ENCODE measurements around the gene EFCAB9. TPM values are rescaled to one million over a fixed set of nuclear protein-coding genes. Genes with fewer than 3 reads are reported as not detected.
"Not testable (repeated sequence)": the region's sequence is repeated elsewhere in the genome, so short reads cannot be mapped to it uniquely, and the experiment has no call there.

The EFCAB9 gene
- total RNA-seq, 1 donor from 2014 or later: not detected

DNA sequence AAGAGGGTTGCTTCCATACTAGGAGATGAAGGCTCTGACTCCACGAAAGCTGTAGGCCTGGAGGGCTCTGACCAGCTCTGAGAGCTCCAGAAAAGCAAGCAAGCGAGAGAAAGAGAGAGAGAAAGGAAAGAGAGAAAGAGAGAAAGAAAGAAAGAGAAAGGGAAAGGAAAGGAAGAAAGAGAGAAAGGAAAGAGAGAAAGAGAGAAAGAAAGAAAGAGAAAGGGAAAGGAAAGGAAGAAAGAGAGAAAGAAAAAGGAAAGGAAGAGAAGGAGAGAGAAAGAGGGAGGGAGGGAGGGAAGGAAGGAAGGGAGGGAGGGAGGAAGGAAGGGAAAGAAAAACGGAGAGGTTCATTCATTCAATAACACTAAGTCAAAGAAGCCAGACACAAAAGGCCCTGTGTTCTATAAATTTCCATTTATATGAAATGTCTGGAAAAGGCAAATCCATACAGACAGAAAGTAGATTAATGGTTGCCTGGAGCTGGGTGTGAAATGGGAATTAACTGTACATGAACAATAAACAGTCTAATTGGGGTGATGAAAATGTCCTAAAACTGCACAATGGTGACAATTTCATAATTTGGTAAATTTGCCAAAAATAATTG, 4.2 kb upstream of the EFCAB9 start:
- Histone ChIP-seq H3K27ac (no peak overlapping the region), H3K4me3 (no peak overlapping the region), H3K27me3 (ENCODE audit: low read depth) (no peaks in the 10 kb centered on the region), H3K9me3 (no peaks in the 10 kb centered on the region), H3K4me1 (peaks cover 23% of the 10 kb centered on the region), H3K36me3 (no peaks in the 10 kb centered on the region)
- ATAC-seq (no peak), DNase-seq (no peak)
- intact Hi-C loops (cut with DNase I): no loop called here
- TF ChIP-seq, protein P1, sequence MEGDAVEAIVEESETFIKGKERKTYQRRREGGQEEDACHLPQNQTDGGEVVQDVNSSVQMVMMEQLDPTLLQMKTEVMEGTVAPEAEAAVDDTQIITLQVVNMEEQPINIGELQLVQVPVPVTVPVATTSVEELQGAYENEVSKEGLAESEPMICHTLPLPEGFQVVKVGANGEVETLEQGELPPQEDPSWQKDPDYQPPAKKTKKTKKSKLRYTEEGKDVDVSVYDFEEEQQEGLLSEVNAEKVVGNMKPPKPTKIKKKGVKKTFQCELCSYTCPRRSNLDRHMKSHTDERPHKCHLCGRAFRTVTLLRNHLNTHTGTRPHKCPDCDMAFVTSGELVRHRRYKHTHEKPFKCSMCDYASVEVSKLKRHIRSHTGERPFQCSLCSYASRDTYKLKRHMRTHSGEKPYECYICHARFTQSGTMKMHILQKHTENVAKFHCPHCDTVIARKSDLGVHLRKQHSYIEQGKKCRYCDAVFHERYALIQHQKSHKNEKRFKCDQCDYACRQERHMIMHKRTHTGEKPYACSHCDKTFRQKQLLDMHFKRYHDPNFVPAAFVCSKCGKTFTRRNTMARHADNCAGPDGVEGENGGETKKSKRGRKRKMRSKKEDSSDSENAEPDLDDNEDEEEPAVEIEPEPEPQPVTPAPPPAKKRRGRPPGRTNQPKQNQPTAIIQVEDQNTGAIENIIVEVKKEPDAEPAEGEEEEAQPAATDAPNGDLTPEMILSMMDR (IDR thresholded peaks at IDR 0.05): no peak

DNA sequence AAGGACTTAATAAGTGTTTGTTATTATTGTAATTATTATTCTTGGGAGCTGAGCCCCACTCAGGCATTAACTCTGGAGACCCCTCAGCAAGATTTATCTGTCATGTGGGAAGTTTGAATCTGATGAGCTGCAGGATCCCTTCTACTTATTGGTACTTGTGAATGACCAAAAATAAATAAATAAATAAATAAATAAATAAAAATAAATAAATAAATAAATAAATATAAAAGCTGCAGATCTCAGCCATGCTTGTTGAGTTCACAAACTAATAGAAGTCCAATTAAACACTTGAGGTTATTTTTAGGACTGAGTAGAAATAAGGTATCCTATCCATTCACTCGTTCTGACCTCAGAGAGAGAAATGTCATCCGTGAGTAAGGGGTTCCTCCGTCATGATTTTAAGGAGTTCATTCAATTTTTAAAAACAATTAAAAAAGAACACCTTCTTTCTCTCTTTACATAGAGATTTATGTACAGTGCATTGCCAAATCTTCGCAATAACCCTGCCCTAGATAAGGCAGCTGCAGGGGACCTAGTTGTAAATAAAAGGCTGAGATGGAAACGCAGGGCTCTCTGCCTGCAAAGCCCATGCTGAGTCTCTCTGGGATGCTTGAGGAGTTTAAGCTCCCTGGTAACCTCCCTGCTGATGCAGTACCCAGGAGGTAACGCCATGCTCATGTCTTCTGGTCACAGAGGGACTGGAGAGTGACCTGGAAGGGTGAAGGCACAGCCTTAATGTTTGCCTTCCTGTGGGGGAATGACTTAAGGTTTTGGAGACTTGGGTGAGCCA, 1.2 kb downstream of the EFCAB9 start:
- intact Hi-C loops (cut with DNase I): no loop called here
- TF ChIP-seq, protein P1 (IDR thresholded peaks at IDR 0.05): no peak
- DNase-seq: no peak

GRCh38 chr5:172197775-172198174, 3.8 kb downstream of the EFCAB9 start:
- H3K27ac ChIP-seq; H3K27me3 ChIP-seq (ENCODE audit: low read depth); H3K36me3 ChIP-seq; H3K9me3 ChIP-seq; ATAC-seq; H3K4me1 ChIP-seq; DNase-seq; H3K4me3 ChIP-seq; intact Hi-C loops (cut with DNase I): not testable (repeated sequence)

More for the DNA sequence above, 1.2 kb downstream of the EFCAB9 start:
- H3K36me3 ChIP-seq: no peaks in the 10 kb centered on the region
- ATAC-seq: no peak
- no peak overlapping the region for H3K27ac ChIP-seq
- no peaks in the 10 kb centered on the region for H3K27me3 ChIP-seq (ENCODE audit: low read depth)
- no peaks in the 10 kb centered on the region for H3K9me3 ChIP-seq
- no peaks in the 10 kb centered on the region for H3K4me1 ChIP-seq
- H3K4me3 ChIP-seq: no peak overlapping the region

DNA sequence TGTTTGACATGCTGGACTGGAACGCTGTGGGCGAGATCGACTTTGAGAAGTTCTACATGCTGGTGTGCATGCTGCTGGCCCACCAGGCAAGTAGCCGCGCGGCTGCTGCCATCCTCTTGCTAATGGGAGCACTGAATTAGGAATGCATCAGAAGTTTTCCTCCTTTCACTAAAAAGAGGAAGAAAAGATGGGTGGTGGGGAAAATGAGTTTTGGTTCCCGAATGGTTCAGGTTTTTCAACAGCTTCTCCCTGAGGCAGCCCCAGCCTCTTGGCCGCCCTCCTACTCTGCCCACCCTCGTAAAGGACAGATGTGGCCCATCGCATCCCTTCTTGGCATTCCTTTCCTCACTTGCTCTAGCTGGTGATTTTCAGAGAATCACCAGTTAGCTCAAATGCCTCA, 5.5 kb downstream of the EFCAB9 start:
- DNase-seq: no peak

DNA sequence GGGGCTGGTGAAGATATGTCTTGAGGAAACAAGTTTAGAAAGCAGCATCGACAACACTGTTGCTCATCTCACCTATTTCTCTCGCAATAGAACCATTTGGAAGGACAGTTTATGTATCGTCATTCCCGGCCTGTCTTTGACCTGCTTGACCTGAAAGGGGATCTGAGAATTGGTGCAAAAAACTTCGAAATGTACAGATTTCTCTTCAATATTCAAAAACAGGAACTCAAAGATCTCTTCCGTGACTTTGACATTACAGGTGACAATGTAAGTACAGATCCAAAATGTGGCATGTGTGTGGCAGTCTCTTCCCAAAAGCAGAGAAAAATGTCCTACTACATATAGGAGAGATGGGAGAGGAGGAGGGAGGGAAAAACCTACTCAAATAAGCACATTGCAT, 6.5 kb downstream of the EFCAB9 start:
- Histone ChIP-seq H3K4me1 (no peaks in the 10 kb centered on the region), H3K9me3 (no peaks in the 10 kb centered on the region), H3K27ac (no peak overlapping the region), H3K4me3 (no peak overlapping the region), H3K36me3 (no peaks in the 10 kb centered on the region), H3K27me3 (ENCODE audit: low read depth) (no peaks in the 10 kb centered on the region)
- ATAC-seq: no peak
- no peak for DNase-seq
- intact Hi-C loops (cut with DNase I): no loop called here
- TF ChIP-seq, protein P1 (IDR thresholded peaks at IDR 0.05): no peak

More for the DNA sequence above, 5.5 kb downstream of the EFCAB9 start:
- TF ChIP-seq, protein P1 (IDR thresholded peaks at IDR 0.05): no peak
- H3K9me3 ChIP-seq: no peaks in the 10 kb centered on the region
- H3K36me3 ChIP-seq: no peaks in the 10 kb centered on the region
- no peak overlapping the region for H3K27ac ChIP-seq
- intact Hi-C loops (cut with DNase I): no loop called here
- no peaks in the 10 kb centered on the region for H3K27me3 ChIP-seq (ENCODE audit: low read depth)
- no peak overlapping the region for H3K4me3 ChIP-seq
- no peak for ATAC-seq
- H3K4me1 ChIP-seq: no peaks in the 10 kb centered on the region

DNA sequence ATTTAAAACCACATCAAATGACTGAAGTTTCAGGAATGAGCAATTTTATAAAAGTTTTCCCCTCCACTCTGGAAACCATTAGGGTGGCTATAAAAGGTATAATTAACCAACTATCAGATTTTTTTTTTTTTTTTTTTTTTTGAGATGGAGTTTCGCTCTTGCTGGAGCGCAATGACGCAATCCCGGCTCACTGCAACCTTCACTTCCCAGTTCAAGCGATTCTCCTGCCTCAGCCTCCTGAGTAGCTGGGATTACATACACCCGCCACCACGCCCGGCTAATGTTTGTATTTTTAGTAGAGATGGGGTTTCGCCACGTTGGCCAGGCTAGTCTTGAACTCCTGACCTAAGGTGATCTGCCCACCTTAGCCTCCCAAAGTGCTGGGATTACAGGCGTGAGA, 12.0 kb downstream of the EFCAB9 start:
- H3K27me3 ChIP-seq (ENCODE audit: low read depth); ATAC-seq; DNase-seq; H3K27ac ChIP-seq; H3K36me3 ChIP-seq; intact Hi-C loops (cut with DNase I); H3K4me1 ChIP-seq; H3K4me3 ChIP-seq; H3K9me3 ChIP-seq: not testable (repeated sequence)
